Endothelial cell of umbilical vein (primary cell): ENCODE measurements around the gene NPTX2. TPM values are rescaled to one million over a fixed set of nuclear protein-coding genes. Genes with fewer than 3 reads are reported as not detected.

Experiments
- BruUV-seq: library from RNA; stranded (reverse); fragments of 400-500 nt; replicated peaks from 2 replicates; lab custom pipeline; 2021; lab: Mats Ljungman, UMichigan
- CTCF ChIA-PET: fragments of 300-600, 350-600 bp; sonication (Branson Sonifier 250); formaldehyde crosslinking; loops from one replicate; lab custom pipeline; 2021; ENCODE audit warnings: antibody characterized with exemption, inconsistent platforms; lab: Charles Lee
- POLR2A ChIA-PET: fragments of 300-600, 350-600 bp; sonication (Branson Sonifier 250); formaldehyde crosslinking; loops from one replicate; lab custom pipeline; 2021; ENCODE audit warnings: antibody characterized with exemption, inconsistent platforms; lab: Charles Lee
- DNase-seq: peaks from one replicate; pipeline ENCODE4 v3.0.0-alpha.2; 2011; ENCODE audit warnings: low read depth, low spot score
- FAIRE-seq: peaks from 2 replicates; lab custom pipeline; 2011; peaks lifted over from hg19 to GRCh38; lab: Jason Lieb, UNC
- H2AFZ ChIP-seq: 2 replicates; pipeline ENCODE4 v1.6.0; 2012; ENCODE audit warnings: low read depth, low read length, control low read depth, inconsistent platforms
- H3K27ac ChIP-seq: 2 replicates; pipeline ENCODE4 v1.5.1; 2011; ENCODE audit warnings: low read depth, mild to moderate bottlenecking, control low read depth, low read length, moderate library complexity; ENCODE audit not compliant: insufficient read depth
- H3K27me3 ChIP-seq, 2 experiments: 2 replicates each; pipeline versions ENCODE4 v1.6.0 to v1.6.1; 2011; ENCODE audit warnings: low read length in 2 of 2, mixed read lengths in 1 of 2; ENCODE audit not compliant: control insufficient read depth in 2 of 2, insufficient read depth in 2 of 2
- H3K36me3 ChIP-seq, 2 experiments: 2 replicates in 1 of 2; 3 replicates in 1 of 2; pipeline ENCODE4 v1.5.1; 2011; ENCODE audit warnings: low read length in 2 of 2, mild to moderate bottlenecking in 1 of 2, moderate library complexity in 1 of 2; ENCODE audit not compliant: control insufficient read depth in 2 of 2, insufficient read depth in 2 of 2; ENCODE audit errors: extremely low read depth in 1 of 2
- H3K4me1 ChIP-seq: 3 replicates; pipeline ENCODE4 v1.5.1; 2011; ENCODE audit warnings: mild to moderate bottlenecking, low read length; ENCODE audit not compliant: control insufficient read depth, insufficient read depth; ENCODE audit errors: extremely low read depth
- H3K4me2 ChIP-seq: 2 replicates; pipeline ENCODE4 v1.6.1; 2011; ENCODE audit warnings: low read length, control low read depth, mixed read lengths; ENCODE audit not compliant: insufficient read depth
- H3K4me3 ChIP-seq, 3 experiments: fragments of 200-600 bp in 1 of 3; sonication (generic), shearing (Covaris generic) in 1 of 3; replicated peaks in 1 of 3; 2 replicates each; pipeline ENCODE4 v1.5.1; 2011 to 2016; ENCODE audit warnings: control low read depth in 3 of 3, low read length in 3 of 3, mild to moderate bottlenecking in 2 of 3, inconsistent platforms in 1 of 3, low read depth in 1 of 3, moderate library complexity in 1 of 3; ENCODE audit not compliant: insufficient read depth in 1 of 3
- H3K79me2 ChIP-seq: 2 replicates; pipeline ENCODE4 v1.6.0; 2012; ENCODE audit warnings: low read length, inconsistent platforms; ENCODE audit not compliant: control insufficient read depth, insufficient read depth
- H3K9ac ChIP-seq: replicated peaks from 2 replicates; pipeline ENCODE3; 2011; ENCODE audit warnings: low read length, control low read depth; ENCODE audit not compliant: insufficient read depth; ENCODE audit errors: extremely low read depth
- H3K9me1 ChIP-seq: replicated peaks from 3 replicates; pipeline ENCODE4 v1.6.0; 2011; ENCODE audit warnings: mild to moderate bottlenecking, low read length; ENCODE audit not compliant: control insufficient read depth, insufficient read depth; ENCODE audit errors: extremely low read depth
- H3K9me3 ChIP-seq: replicated peaks from 2 replicates; pipeline ENCODE4 v1.5.1; 2012; ENCODE audit warnings: low read length, inconsistent platforms; ENCODE audit not compliant: control insufficient read depth, insufficient read depth
- H4K20me1 ChIP-seq: replicated peaks from 2 replicates; pipeline ENCODE3; 2011; ENCODE audit warnings: mild to moderate bottlenecking, low read length; ENCODE audit not compliant: control insufficient read depth, insufficient read depth; ENCODE audit errors: extremely low read depth
- CTCF ChIP-seq, 2 donors: IDR thresholded peaks; 1 replicate in 1 of 2; 2 replicates in 1 of 2; pipeline ENCODE4 v1.5.1; 2011; ENCODE audit warnings: low read length in 2 of 2, mild to moderate bottlenecking in 2 of 2, moderate library complexity in 2 of 2, control low read depth in 1 of 2, inconsistent platforms in 1 of 2, low read depth in 1 of 2; ENCODE audit not compliant: insufficient read depth in 1 of 2; ENCODE audit errors: extremely low read depth in 1 of 2
- FOS ChIP-seq: IDR thresholded peaks from 2 replicates; pipeline ENCODE4 v1.6.1; 2011; ENCODE audit warnings: mild to moderate bottlenecking, low read length, moderate library complexity, borderline replicate concordance; ENCODE audit not compliant: insufficient read depth
- JUN ChIP-seq: IDR thresholded peaks from 2 replicates; pipeline ENCODE4 v1.6.1; 2011; ENCODE audit warnings: borderline replicate concordance, low read depth; ENCODE audit not compliant: insufficient read length, insufficient read depth
- MAX ChIP-seq: IDR thresholded peaks from 2 replicates; pipeline ENCODE4 v1.6.1; 2011; ENCODE audit not compliant: insufficient read depth, insufficient read length
- MYC ChIP-seq: IDR thresholded peaks from one replicate; pipeline ENCODE4 v1.6.1; 2011; ENCODE audit warnings: mild to moderate bottlenecking, low read depth, low read length
- POLR2A ChIP-seq: IDR thresholded peaks from 2 replicates; pipeline ENCODE4 v1.6.1; 2012; ENCODE audit warnings: low read depth, mild to moderate bottlenecking, control low read depth, low read length
- POLR2AphosphoS5 ChIP-seq: IDR thresholded peaks from 2 replicates; pipeline ENCODE4 v1.6.1; 2012; ENCODE audit warnings: low read depth, mild to moderate bottlenecking, control low read depth, low read length, moderate library complexity; ENCODE audit not compliant: insufficient read depth
- dilution Hi-C: fragments of 300-500 bp; cut with MboI; formaldehyde crosslinking; loops from one replicate; pipeline ENCODE4 v1.15.0; 2019; ENCODE audit warnings: low sequenced_read_pairs; ENCODE audit not compliant: extremely low pct_ligation_motif_present
- intact Hi-C: fragments of 100-400 bp; cut with micrococcal nuclease; formaldehyde crosslinking; loops from one replicate; pipeline ENCODE4 v1.10.0; 2022
- polyA plus RNA-seq, 4 experiments: library from polyadenylated mRNA; depleted of rRNA in 3 of 4; stranded (reverse) in 3 of 4; unstranded in 1 of 4; fragments of >200 nt; gene quantifications; 2 replicates each; pipeline versions ENCODE4 v1.2.1 to v1.2.3, GENCODE V29; 2011 to 2012; ENCODE audit warnings: missing spikeins in 1 of 4
- total RNA-seq: library from RNA; stranded (reverse); gene quantifications from 2 replicates; pipeline ENCODE4 v1.2.3, GENCODE V29; 2021

The NPTX2 gene
- total and polyA plus RNA-seq, 2 donors (not counting 3 experiments of a cell fraction or from before 2014, with no cell fraction given): 0.15 to 0.53 TPM

- BruUV-seq: no TSS peak
- ChIA-PET POLR2A (no interaction called here), CTCF (no interaction called here)
- intact Hi-C loops (no loop called here), dilution Hi-C loops (no loop called here)
- no peak for TF ChIP-seq POLR2AphosphoS5
- no peak for TF ChIP-seq FOS
- TF ChIP-seq POLR2A: no peak
- TF ChIP-seq JUN: no peak
- TF ChIP-seq MAX: no peak
- no peak for TF ChIP-seq CTCF (IDR thresholded peaks at IDR 0.05; ENCODE audit: extremely low read depth in 1 of 2, insufficient read depth in 1 of 2, low read depth in 1 of 2, low read length in 2 of 2)
- TF ChIP-seq MYC: no peak
- DNase-seq (no peak), FAIRE-seq (no peak)
- no peaks in the 10 kb centered on the region for H4K20me1 ChIP-seq
- H3K4me3 ChIP-seq: no peak overlapping the region
- no peaks in the 10 kb centered on the region for H3K27me3 ChIP-seq
- no peaks in the 10 kb centered on the region for H3K9me3 ChIP-seq
- H3K4me2 ChIP-seq: no peak overlapping the region
- H2AFZ ChIP-seq: no peak overlapping the region
- no peaks in the 10 kb centered on the region for H3K9me1 ChIP-seq
- H3K4me1 ChIP-seq: no peaks in the 10 kb centered on the region
- no peak overlapping the region for H3K9ac ChIP-seq
- H3K27ac ChIP-seq: no peak overlapping the region
- no peaks in the 10 kb centered on the region for H3K79me2 ChIP-seq
- no peaks in the 10 kb centered on the region for H3K36me3 ChIP-seq
Measured at GRCh38 chr7:98669329-98670000, 52.4 kb downstream of the NPTX2 start.
